H9 (cell line): ENCODE data around the gene TOPORS. TPM values are rescaled to one million over a fixed set of nuclear protein-coding genes. Genes with fewer than 3 reads are reported as not detected.

Source experiments
- DNase-seq: peaks from one replicate; pipeline ENCODE4 v3.0.0-alpha.2; 2017
- H2AFZ ChIP-seq: one replicate; pipeline ENCODE4 v1.6.1; 2013; ENCODE audit warnings: mild to moderate bottlenecking, low read length, control low read depth, moderate library complexity
- H2AK5ac ChIP-seq: 2 replicates; pipeline ENCODE4 v1.6.1; 2013; ENCODE audit warnings: low read length, control low read depth, mixed read lengths; ENCODE audit not compliant: insufficient read length
- H2BK120ac ChIP-seq: one replicate; pipeline ENCODE4 v1.6.1; 2013; ENCODE audit warnings: low read depth, mild to moderate bottlenecking, low read length, control low read depth, inconsistent platforms; ENCODE audit not compliant: poor library complexity, severe bottlenecking
- H2BK12ac ChIP-seq: 2 replicates; pipeline ENCODE4 v1.6.1; 2013; ENCODE audit warnings: low read length, control low read depth, mixed read lengths, low read depth; ENCODE audit not compliant: insufficient read length
- H2BK15ac ChIP-seq: 2 replicates; pipeline ENCODE4 v1.6.1; 2013; ENCODE audit warnings: low read depth, low read length, control low read depth
- H2BK20ac ChIP-seq: one replicate; pipeline ENCODE4 v1.6.1; 2013; ENCODE audit warnings: low read depth, mild to moderate bottlenecking, low read length, control low read depth, inconsistent platforms; ENCODE audit not compliant: poor library complexity, severe bottlenecking
- H2BK5ac ChIP-seq: 2 replicates; pipeline ENCODE4 v1.6.1; 2013; ENCODE audit warnings: low read length, control low read depth, mixed read lengths; ENCODE audit not compliant: insufficient read length
- H3K14ac ChIP-seq: 2 replicates; pipeline ENCODE4 v1.6.1; 2013; ENCODE audit warnings: low read length, control low read depth; ENCODE audit not compliant: insufficient read depth
- H3K18ac ChIP-seq: 2 replicates; pipeline ENCODE4 v1.6.1; 2013; ENCODE audit warnings: low read depth, mild to moderate bottlenecking, mixed read lengths, low read length, control low read depth; ENCODE audit not compliant: insufficient read length
- H3K23ac ChIP-seq: 2 replicates; pipeline ENCODE4 v1.6.1; 2013; ENCODE audit warnings: low read length, control low read depth, mixed read lengths, low read depth; ENCODE audit not compliant: insufficient read length
- H3K23me2 ChIP-seq: 2 replicates; pipeline ENCODE4 v1.6.1; 2013; ENCODE audit warnings: low read depth, mild to moderate bottlenecking, mixed read lengths, low read length, control low read depth; ENCODE audit not compliant: insufficient read length, poor library complexity, severe bottlenecking
- H3K27ac ChIP-seq: 2 replicates; pipeline ENCODE4 v1.5.1; 2013; ENCODE audit warnings: low read length, control low read depth, mixed read lengths, low read depth; ENCODE audit not compliant: insufficient read length
- H3K27me3 ChIP-seq: 2 replicates; pipeline ENCODE4 v1.6.1; 2013; ENCODE audit warnings: low read length, control low read depth, inconsistent platforms; ENCODE audit not compliant: insufficient read depth
- H3K4ac ChIP-seq: 2 replicates; pipeline ENCODE4 v1.6.1; 2013; ENCODE audit warnings: low read depth, mild to moderate bottlenecking, control low read depth, inconsistent platforms, low read length, moderate library complexity
- H3K4me1 ChIP-seq: 2 replicates; pipeline ENCODE4 v1.6.1; 2013; ENCODE audit warnings: low read length, control low read depth, inconsistent platforms; ENCODE audit not compliant: insufficient read depth
- H3K4me2 ChIP-seq: 2 replicates; pipeline ENCODE4 v1.6.1; 2013; ENCODE audit warnings: low read length, control low read depth, mixed read lengths; ENCODE audit not compliant: insufficient read length, insufficient read depth
- H3K56ac ChIP-seq: 2 replicates; pipeline ENCODE4 v1.6.1; 2013; ENCODE audit warnings: low read depth, mild to moderate bottlenecking, mixed read lengths, low read length, control low read depth; ENCODE audit not compliant: insufficient read length
- H3K79me1 ChIP-seq: 2 replicates; pipeline ENCODE4 v1.6.1; 2013; ENCODE audit warnings: low read depth, mild to moderate bottlenecking, moderate library complexity, low read length, control low read depth, inconsistent platforms; ENCODE audit not compliant: insufficient read depth, poor library complexity, severe bottlenecking
- H3K79me2 ChIP-seq: 2 replicates; pipeline ENCODE4 v1.6.1; 2013; ENCODE audit warnings: low read length, control low read depth, inconsistent platforms; ENCODE audit not compliant: insufficient read depth
- H3K9ac ChIP-seq: 2 replicates; pipeline ENCODE4 v1.6.1; 2013; ENCODE audit warnings: low read length, control low read depth, mixed read lengths; ENCODE audit not compliant: insufficient read length; ENCODE audit errors: extremely low read depth
- H3K9me3 ChIP-seq: one replicate; pipeline ENCODE4 v1.6.1; 2013; ENCODE audit warnings: low read depth, low read length, inconsistent platforms; ENCODE audit not compliant: control insufficient read depth
- H3T11ph ChIP-seq: one replicate; pipeline ENCODE4 v1.6.1; 2013; ENCODE audit warnings: mild to moderate bottlenecking, low read length, control low read depth, inconsistent platforms
- H4K20me1 ChIP-seq: one replicate; pipeline ENCODE4 v1.6.1; 2013; ENCODE audit not compliant: control insufficient read depth, insufficient read length, insufficient read depth
- H4K5ac ChIP-seq: 2 replicates; pipeline ENCODE4 v1.6.1; 2013; ENCODE audit warnings: low read depth, mild to moderate bottlenecking, mixed read lengths, low read length, control low read depth; ENCODE audit not compliant: insufficient read length
- H4K8ac ChIP-seq: replicated peaks from 2 replicates; pipeline ENCODE4 v1.6.1; 2013; ENCODE audit warnings: low read length, control low read depth, mixed read lengths, low read depth; ENCODE audit not compliant: insufficient read length
- H4K91ac ChIP-seq: 2 replicates; pipeline ENCODE4 v1.6.1; 2013; ENCODE audit warnings: low read depth, mild to moderate bottlenecking, moderate library complexity, mixed read lengths, low read length, control low read depth; ENCODE audit not compliant: insufficient read length
- H3K27ac Mint-ChIP-seq, 3 experiments: 2 replicates in 2 of 3; 3 replicates in 1 of 3; pipeline ENCODE4 v1.8.0; 2020 to 2021; ENCODE audit warnings: mixed read lengths in 3 of 3, mild to moderate bottlenecking in 1 of 3, moderate library complexity in 1 of 3
- H3K27me3 Mint-ChIP-seq: 2 replicates; pipeline ENCODE4 v1.8.0; 2021; ENCODE audit warnings: low read depth, mild to moderate bottlenecking, moderate library complexity, mixed read lengths
- H3K36me3 Mint-ChIP-seq, 3 experiments: 2 replicates in 2 of 3; 3 replicates in 1 of 3; pipeline ENCODE4 v1.8.0; 2020 to 2021; ENCODE audit warnings: low read depth in 3 of 3, mixed read lengths in 3 of 3; ENCODE audit not compliant: insufficient read depth in 1 of 3
- H3K4me1 Mint-ChIP-seq, 2 experiments: 2 replicates each; pipeline ENCODE4 v1.8.0; 2020; ENCODE audit warnings: mixed read lengths in 2 of 2
- H3K4me3 Mint-ChIP-seq, 2 experiments: 2 replicates in 1 of 2; 3 replicates in 1 of 2; pipeline ENCODE4 v1.8.0; 2020 to 2021; ENCODE audit warnings: mild to moderate bottlenecking in 2 of 2, mixed read lengths in 2 of 2, moderate library complexity in 1 of 2
- H3K9me3 Mint-ChIP-seq, 2 experiments: 2 replicates in 1 of 2; 3 replicates in 1 of 2; pipeline ENCODE4 v1.8.0; 2020; ENCODE audit warnings: mild to moderate bottlenecking in 2 of 2, mixed read lengths in 2 of 2, moderate library complexity in 1 of 2
- WGBS: extraction: QIAGEN DNeasy Blood & Tissue Kit; methylation state at CpG from one replicate; pipeline ENCODE4 v1.1.7; 2013; ENCODE audit warnings: missing lambda C conversion rate, low lambda C conversion rate, mixed read lengths; ENCODE audit not compliant: insufficient read length; ENCODE audit errors: extremely low coverage; 5-methylcytosine and 5-hydroxymethylcytosine counted together
- total RNA-seq: library from RNA; stranded (reverse); gene quantifications from 2 replicates; pipeline ENCODE4 v1.2.1, GENCODE V29; 2021
- TF ChIP-seq, protein P1 (sequence below): fragments of 200-600 bp; sonication (generic); conservative IDR thresholded peaks from 3 replicates; pipeline ENCODE4 v1.8.0; 2021; ENCODE audit warnings: antibody characterized with exemption, mild to moderate bottlenecking

The TOPORS gene
- total RNA-seq, 1 experiment from 2014 or later: 31.9 TPM

GRCh38 chr9:32580631-32581300 is 28.4 kb upstream of the TOPORS start:
- Histone ChIP-seq H3K23me2 (no peaks in the 10 kb centered on the region), H2AFZ (no peak overlapping the region), H2AK5ac (no peak overlapping the region), H4K20me1 (no peaks in the 10 kb centered on the region), H2BK5ac (no peak overlapping the region), H3K79me2 (no peaks in the 10 kb centered on the region), H3K79me1 (no peaks in the 10 kb centered on the region), H4K8ac (no peak overlapping the region), H2BK120ac (no peak overlapping the region), H3K56ac (no peak overlapping the region), H3K18ac (no peak overlapping the region), H3K14ac (no peak overlapping the region), H3K4me1 (peaks cover 3% of the 10 kb centered on the region; the same call in 1 of the 2 replicates), H3K23ac (no peak overlapping the region), H2BK12ac (no peak overlapping the region), H2BK20ac (no peak overlapping the region), H4K5ac (no peak overlapping the region), H3K27me3 (no peaks in the 10 kb centered on the region), H3K4me2 (no peak overlapping the region), H3K4ac (no peak overlapping the region), H3T11ph (no peak overlapping the region), H2BK15ac (no peak overlapping the region), H3K9ac (no peak overlapping the region), H3K9me3 (no peaks in the 10 kb centered on the region), H3K27ac (no peak overlapping the region), H4K91ac (no peak overlapping the region)
- H3K27ac Mint-ChIP-seq: no peak overlapping the region
- peaks cover 3 to 10% of the 10 kb centered on the region in 2 experiments; a peak in 3 of 4 replicates for H3K4me1 Mint-ChIP-seq
- no peak overlapping the region for H3K4me3 Mint-ChIP-seq
- no peak for DNase-seq
- H3K9me3 Mint-ChIP-seq: peaks cover 0 to 1% of the 10 kb centered on the region in 2 experiments; a peak in 1 of 5 replicates
- peaks cover 1% of the 10 kb centered on the region; the same call in 1 of the 2 replicates for H3K27me3 Mint-ChIP-seq
- TF ChIP-seq, protein P1, sequence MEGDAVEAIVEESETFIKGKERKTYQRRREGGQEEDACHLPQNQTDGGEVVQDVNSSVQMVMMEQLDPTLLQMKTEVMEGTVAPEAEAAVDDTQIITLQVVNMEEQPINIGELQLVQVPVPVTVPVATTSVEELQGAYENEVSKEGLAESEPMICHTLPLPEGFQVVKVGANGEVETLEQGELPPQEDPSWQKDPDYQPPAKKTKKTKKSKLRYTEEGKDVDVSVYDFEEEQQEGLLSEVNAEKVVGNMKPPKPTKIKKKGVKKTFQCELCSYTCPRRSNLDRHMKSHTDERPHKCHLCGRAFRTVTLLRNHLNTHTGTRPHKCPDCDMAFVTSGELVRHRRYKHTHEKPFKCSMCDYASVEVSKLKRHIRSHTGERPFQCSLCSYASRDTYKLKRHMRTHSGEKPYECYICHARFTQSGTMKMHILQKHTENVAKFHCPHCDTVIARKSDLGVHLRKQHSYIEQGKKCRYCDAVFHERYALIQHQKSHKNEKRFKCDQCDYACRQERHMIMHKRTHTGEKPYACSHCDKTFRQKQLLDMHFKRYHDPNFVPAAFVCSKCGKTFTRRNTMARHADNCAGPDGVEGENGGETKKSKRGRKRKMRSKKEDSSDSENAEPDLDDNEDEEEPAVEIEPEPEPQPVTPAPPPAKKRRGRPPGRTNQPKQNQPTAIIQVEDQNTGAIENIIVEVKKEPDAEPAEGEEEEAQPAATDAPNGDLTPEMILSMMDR: no peak
- H3K36me3 Mint-ChIP-seq: no peaks in the 10 kb centered on the region
- WGBS: no CpG with 5 or more reads among the region's 3 CpGs
